Stimulated activated CD4-positive, alpha-beta T cell treated with anti-CD3 and anti-CD28 coated beads, Interleukin-2, amount 100 ng/mL, for 4 hours (primary cell): ENCODE data around the gene TPCN2.

Experiments
- DNase-seq: peaks from one replicate; pipeline ENCODE4 v3.0.0-alpha.2; 2020; ENCODE audit warnings: low read depth

TPCN2 gene

GRCh38 chr11:69113646-69114340, 65.1 kb downstream of the TPCN2 start:
- DNase-seq, result no peak

- no peak for DNase-seq
Observed at GRCh38 chr11:69114362-69114761, 65.6 kb downstream of the TPCN2 start.

- DNase-seq, result no peak
Observed at GRCh38 chr11:69114811-69115523, 66.2 kb downstream of the TPCN2 start.

- DNase-seq, result no peak
Observed at GRCh38 chr11:69115586-69116560, 67.1 kb downstream of the TPCN2 start.

GRCh38 chr11:69116671-69117070, 67.9 kb downstream of the TPCN2 start:
- no peak for DNase-seq

GRCh38 chr11:69119190-69119589, 70.5 kb downstream of the TPCN2 start:
- no peak for DNase-seq

- no peak for DNase-seq
Observed at GRCh38 chr11:69120096-69120875, 71.6 kb downstream of the TPCN2 start.

GRCh38 chr11:69121021-69121420, 72.3 kb downstream of the TPCN2 start:
- no peak for DNase-seq

GRCh38 chr11:69121621-69122325, 73.0 kb downstream of the TPCN2 start:
- DNase-seq, result no peak

GRCh38 chr11:69122326-69122629, 73.5 kb downstream of the TPCN2 start:
- DNase-seq, result no peak

GRCh38 chr11:69122630-69123431, 74.1 kb downstream of the TPCN2 start:
- DNase-seq, result peak; percentile 91

- peak; percentile 10 for DNase-seq
Observed at GRCh38 chr11:69123593-69124545, 75.1 kb downstream of the TPCN2 start.

- no peak for DNase-seq
Observed at GRCh38 chr11:69125861-69126260, 77.1 kb downstream of the TPCN2 start.

- no peak for DNase-seq
Observed at GRCh38 chr11:69126286-69126685, 77.6 kb downstream of the TPCN2 start.

GRCh38 chr11:69127081-69127850, 78.5 kb downstream of the TPCN2 start:
- no peak for DNase-seq

- no peak for DNase-seq
Observed at GRCh38 chr11:69127884-69128283, 79.2 kb downstream of the TPCN2 start.

- DNase-seq, result no peak
Observed at GRCh38 chr11:69129053-69129452, 80.3 kb downstream of the TPCN2 start.

GRCh38 chr11:69129647-69130046, 80.9 kb downstream of the TPCN2 start:
- no peak for DNase-seq
